T-helper 22 cell (primary cell): ENCODE data around the gene COL24A1.
"Not testable (repeated sequence)": the region's sequence is repeated elsewhere in the genome, so short reads cannot be mapped to it uniquely, and the experiment has no call there.

Source experiments
- DNase-seq: peaks from one replicate; pipeline ENCODE4 v3.0.0-alpha.2; 2020; ENCODE audit warnings: low read depth

The COL24A1 gene

GRCh38 chr1:85984636-85985035 lies 171.9 kb downstream of the COL24A1 start:
- DNase-seq, result no peak

DNA sequence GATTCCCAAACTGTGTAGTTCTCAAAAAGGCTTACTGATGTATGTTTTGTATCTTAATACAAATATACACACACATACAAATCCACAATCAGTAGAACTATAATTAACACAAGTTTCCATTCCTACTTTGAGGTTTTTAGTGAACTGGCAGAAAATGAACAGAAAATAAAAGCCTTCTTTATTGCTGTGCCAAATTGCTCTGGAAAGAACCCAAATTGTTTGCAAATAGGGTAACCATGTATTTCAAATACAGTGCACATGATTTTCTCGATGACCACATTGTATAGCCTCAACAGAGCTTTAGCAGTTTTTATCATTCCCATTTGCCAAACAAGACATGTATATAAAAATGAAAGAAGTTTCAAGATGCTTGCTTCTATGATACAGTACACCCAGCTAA lies 173.3 kb downstream of the COL24A1 start:
- DNase-seq, result no peak

GRCh38 chr1:85976516-85977205 lies 179.9 kb downstream of the COL24A1 start:
- no peak for DNase-seq

- DNase-seq, result no peak
Measured at GRCh38 chr1:85975912-85976371, 180.6 kb downstream of the COL24A1 start.

DNA sequence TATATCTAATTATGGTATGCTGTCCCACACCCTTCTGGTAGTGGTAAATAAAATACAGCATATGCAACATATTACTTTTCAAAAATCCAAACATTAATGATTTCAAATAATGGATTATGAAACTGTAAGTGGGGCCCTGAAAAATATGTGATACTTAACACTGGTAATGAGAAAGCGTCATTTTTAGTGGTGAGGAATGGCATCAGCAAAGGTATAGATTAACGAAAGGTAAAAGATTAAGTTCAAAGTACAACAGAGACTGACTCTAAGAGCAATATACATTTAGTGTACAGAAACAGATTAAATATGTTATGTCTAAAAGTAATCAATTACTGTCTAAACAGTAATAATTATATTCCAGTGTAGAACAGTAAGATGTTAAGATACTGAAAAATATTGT lies 194.1 kb downstream of the COL24A1 start:
- no peak for DNase-seq

DNA sequence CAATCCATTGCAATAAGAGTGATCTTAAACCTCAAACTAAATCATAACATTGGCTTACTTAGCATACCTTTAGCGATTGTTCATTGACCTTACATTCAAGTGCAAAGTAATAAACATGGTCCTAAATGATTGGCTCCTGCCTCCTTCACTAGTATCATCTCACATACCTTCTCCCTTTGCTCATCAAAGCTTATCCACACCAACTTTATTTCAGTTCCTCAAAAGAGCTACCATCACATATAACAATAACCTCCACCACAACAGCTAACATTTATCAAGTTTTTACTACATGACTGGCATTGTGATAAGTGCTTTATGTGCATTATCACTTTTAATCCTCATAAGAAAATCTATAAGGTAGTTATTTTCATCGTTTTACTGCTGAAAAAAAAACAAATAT lies 198.8 kb downstream of the COL24A1 start:
- DNase-seq, result no peak

GRCh38 chr1:85955218-85955617 lies 201.4 kb downstream of the COL24A1 start:
- DNase-seq, result not testable (repeated sequence)

- DNase-seq, result no peak
Measured at GRCh38 chr1:85952460-85952859, 204.1 kb downstream of the COL24A1 start.

GRCh38 chr1:85947186-85947585 lies 209.4 kb downstream of the COL24A1 start:
- no peak for DNase-seq

GRCh38 chr1:85943945-85944344 lies 212.6 kb downstream of the COL24A1 start:
- no peak for DNase-seq

GRCh38 chr1:85943526-85943925 lies 213.0 kb downstream of the COL24A1 start:
- DNase-seq, result no peak

GRCh38 chr1:85940656-85941306 lies 215.8 kb downstream of the COL24A1 start:
- DNase-seq, result no peak

DNA sequence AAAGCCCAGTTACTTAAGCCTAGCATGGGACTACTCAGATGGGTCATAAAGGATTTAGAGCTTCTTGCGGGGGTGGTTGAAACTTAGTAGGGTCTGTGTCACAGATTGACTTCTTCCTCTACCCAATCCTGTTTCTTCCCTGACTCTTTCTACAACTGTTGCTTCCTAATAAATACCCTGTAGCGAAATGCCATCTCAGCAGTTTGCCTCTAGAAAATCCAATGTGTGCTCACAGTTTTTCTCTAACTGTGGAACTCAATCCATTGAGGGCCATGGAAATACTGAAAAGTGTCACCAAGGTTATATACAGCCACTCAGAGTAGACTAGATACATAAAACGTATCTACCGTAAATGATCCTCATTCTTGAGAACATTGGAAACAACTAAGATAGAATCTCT lies 217.7 kb downstream of the COL24A1 start:
- no peak for DNase-seq

- DNase-seq, result no peak
Measured at GRCh38 chr1:85936470-85936869, 220.1 kb downstream of the COL24A1 start.

GRCh38 chr1:85936057-85936456 lies 220.5 kb downstream of the COL24A1 start:
- DNase-seq, result no peak

GRCh38 chr1:85935234-85935633 lies 221.3 kb downstream of the COL24A1 start:
- no peak for DNase-seq

GRCh38 chr1:85934516-85934915 lies 222.1 kb downstream of the COL24A1 start:
- DNase-seq, result no peak

DNA sequence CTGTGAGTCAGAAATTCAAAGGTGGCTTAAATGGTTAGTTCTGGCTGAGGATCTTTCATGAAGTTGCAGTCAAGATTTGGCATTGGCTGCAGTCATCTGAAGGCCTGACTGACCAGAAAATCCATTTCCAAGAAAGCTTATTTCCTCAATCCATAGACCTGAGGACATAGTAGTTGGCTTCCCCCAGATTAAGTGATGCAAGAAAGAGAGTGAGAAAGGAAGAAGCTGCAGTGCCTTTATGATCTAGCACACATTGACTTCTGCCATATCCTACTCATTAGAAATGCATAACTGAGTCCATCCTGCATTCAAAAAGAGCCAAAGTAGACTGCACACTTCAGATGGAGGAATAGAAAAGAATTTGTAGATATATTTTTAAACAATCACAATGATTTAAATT lies 222.6 kb downstream of the COL24A1 start:
- no peak for DNase-seq

GRCh38 chr1:85911742-85912141 lies 244.8 kb downstream of the COL24A1 start:
- no peak for DNase-seq

GRCh38 chr1:85900921-85901320 lies 255.7 kb downstream of the COL24A1 start:
- DNase-seq, result no peak

GRCh38 chr1:85898861-85899260 lies 257.7 kb downstream of the COL24A1 start:
- no peak for DNase-seq

DNA sequence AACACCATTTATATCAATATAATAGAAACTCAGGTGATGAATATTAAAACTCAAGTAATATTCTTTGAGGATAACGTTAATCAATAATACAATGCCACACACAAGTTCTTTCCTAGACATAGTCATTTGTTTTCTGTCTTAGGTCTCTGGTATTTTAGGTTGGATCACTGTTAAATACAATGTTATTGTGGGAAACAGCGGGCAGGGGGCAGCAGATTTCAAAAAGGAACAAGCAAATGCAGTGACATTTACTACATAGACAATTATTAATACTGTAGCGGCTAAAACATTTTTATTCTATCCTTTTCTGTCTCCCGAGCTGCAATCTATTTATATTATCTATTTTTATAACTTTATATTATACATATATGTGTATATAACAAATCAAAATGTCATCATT lies 261.9 kb downstream of the COL24A1 start:
- no peak for DNase-seq

GRCh38 chr1:85892366-85892765 lies 264.2 kb downstream of the COL24A1 start:
- no peak for DNase-seq

DNA sequence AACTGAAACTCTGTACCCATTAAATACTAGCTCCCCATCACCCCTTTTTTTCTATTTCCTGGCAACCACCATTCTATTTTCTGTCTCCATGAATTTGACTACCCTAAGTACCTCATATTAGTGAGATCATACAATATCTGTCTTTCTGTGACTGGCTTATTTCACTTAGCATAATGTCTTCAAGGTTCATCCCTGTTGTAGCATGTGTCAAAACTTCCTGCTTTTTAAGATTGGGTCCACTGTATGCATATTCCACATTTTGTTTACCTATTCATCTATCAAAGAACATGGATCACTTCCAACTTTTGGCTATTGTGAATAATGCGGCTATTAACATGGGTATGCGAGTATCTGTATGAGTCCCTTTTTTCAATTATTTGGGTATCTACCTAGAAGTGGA lies 266.7 kb downstream of the COL24A1 start:
- no peak for DNase-seq
